OCI-LY3 (cell line): ENCODE data around the gene TANGO6.

ENCODE experiments used
- CTCF ChIP-seq: fragments of 200-600, 300-600 bp; sonication (generic); IDR thresholded peaks from 2 replicates; pipeline ENCODE4 v1.5.1; 2014; ENCODE audit warnings: antibody characterized with exemption, low read length, low read depth
- EZH2phosphoT487 ChIP-seq: fragments of 200-600 bp; shearing (Covaris generic); IDR thresholded peaks from 2 replicates; pipeline ENCODE4 v1.6.1; 2018; ENCODE audit warnings: antibody characterized with exemption, mixed run types, low read depth

GRCh38 chr16:68823401-68824135, 19.8 kb upstream of the TANGO6 start:
- TF ChIP-seq CTCF (no peak), EZH2phosphoT487 (no peak)
